HG03175 (cell line): Measurements from ENCODE around the gene ADORA3.

Experiments used
- ATAC-seq: cut with Tn5 transposase; IDR thresholded peaks from one replicate; pipeline ENCODE4 v1.9.1; 2021; ENCODE audit warnings: mild to moderate bottlenecking, moderate library complexity; ENCODE audit not compliant: unreplicated experiment

ADORA3 gene

GRCh38 chr1:111509997-111510375, 6.6 kb upstream of the ADORA3 start:
- ATAC-seq: no peak

GRCh38 chr1:111507411-111508201, 4.2 kb upstream of the ADORA3 start:
- peak; percentile 66 for ATAC-seq

- no peak for ATAC-seq
Observed at GRCh38 chr1:111506561-111506960, 3.1 kb upstream of the ADORA3 start.

- peak; percentile 54 for ATAC-seq
Observed at GRCh38 chr1:111505641-111506119, 2.2 kb upstream of the ADORA3 start.

GRCh38 chr1:111504097-111504496, 664 bp upstream of the ADORA3 start:
- ATAC-seq: no peak

- ATAC-seq: no peak
Observed at GRCh38 chr1:111501645-111502044, 1.8 kb downstream of the ADORA3 start.

GRCh38 chr1:111499026-111499785, 4.2 kb downstream of the ADORA3 start:
- no peak for ATAC-seq

GRCh38 chr1:111497592-111497991, 5.8 kb downstream of the ADORA3 start:
- ATAC-seq: no peak

- ATAC-seq: no peak
Observed at GRCh38 chr1:111496398-111496797, 7.0 kb downstream of the ADORA3 start.

GRCh38 chr1:111491070-111491469, 12.4 kb downstream of the ADORA3 start:
- no peak for ATAC-seq

- no peak for ATAC-seq
Observed at GRCh38 chr1:111490220-111490619, 13.2 kb downstream of the ADORA3 start.

GRCh38 chr1:111489604-111490003, 13.8 kb downstream of the ADORA3 start:
- ATAC-seq: no peak

GRCh38 chr1:111488669-111489068, 14.8 kb downstream of the ADORA3 start:
- no peak for ATAC-seq

- no peak for ATAC-seq
Observed at GRCh38 chr1:111487133-111487532, 16.3 kb downstream of the ADORA3 start.

GRCh38 chr1:111486431-111486830, 17.0 kb downstream of the ADORA3 start:
- ATAC-seq: no peak

- ATAC-seq: no peak
Observed at GRCh38 chr1:111484391-111485026, 18.9 kb downstream of the ADORA3 start.

GRCh38 chr1:111483876-111484275, 19.6 kb downstream of the ADORA3 start:
- no peak for ATAC-seq

GRCh38 chr1:111483166-111483565, 20.3 kb downstream of the ADORA3 start:
- no peak for ATAC-seq

GRCh38 chr1:111481387-111482221, 21.8 kb downstream of the ADORA3 start:
- ATAC-seq: no peak

- ATAC-seq: no peak
Observed at GRCh38 chr1:111480674-111481073, 22.8 kb downstream of the ADORA3 start.
